ENCODE data around the gene DOK5.

DOK5 gene

DNA sequence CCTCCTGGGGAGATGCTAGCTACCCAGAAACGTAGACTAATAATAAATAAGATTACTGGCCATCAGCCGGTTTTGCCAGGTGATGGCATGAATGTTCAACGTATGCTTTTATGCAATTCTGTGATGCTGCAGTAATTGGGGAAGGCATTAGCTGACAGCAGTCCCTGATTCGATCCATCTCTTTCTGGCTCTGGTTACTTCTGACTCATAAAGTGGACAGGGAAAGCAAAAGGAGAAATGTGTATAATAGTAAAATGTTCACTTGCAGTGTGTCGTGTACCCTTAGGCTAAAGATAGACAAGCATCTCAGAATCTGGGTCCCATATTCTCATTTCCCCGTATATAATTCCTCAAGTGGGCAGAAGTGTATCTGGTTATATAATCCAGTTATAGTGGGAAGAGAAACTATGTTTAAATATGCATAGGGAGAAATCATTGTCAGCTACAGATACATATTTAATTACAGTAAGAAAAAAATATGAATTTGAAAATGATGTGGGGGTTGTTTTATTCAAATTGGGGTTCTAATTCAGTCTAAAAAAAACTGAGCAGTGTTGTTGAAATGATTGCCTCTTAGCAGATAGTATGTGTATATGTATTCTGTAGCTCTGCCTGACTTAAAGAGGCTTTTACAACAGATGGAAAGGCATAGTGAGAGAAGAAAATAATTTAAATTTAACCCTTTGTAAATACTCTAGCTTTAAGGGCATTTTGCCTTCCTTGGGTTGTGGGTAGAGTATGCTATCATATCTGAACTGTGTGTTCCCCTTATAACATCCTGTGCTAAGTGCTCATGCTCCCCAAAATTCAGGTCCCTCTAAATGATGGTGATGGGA is 40.6 kb downstream of the DOK5 start:
- DNase-seq: no peak

DNA sequence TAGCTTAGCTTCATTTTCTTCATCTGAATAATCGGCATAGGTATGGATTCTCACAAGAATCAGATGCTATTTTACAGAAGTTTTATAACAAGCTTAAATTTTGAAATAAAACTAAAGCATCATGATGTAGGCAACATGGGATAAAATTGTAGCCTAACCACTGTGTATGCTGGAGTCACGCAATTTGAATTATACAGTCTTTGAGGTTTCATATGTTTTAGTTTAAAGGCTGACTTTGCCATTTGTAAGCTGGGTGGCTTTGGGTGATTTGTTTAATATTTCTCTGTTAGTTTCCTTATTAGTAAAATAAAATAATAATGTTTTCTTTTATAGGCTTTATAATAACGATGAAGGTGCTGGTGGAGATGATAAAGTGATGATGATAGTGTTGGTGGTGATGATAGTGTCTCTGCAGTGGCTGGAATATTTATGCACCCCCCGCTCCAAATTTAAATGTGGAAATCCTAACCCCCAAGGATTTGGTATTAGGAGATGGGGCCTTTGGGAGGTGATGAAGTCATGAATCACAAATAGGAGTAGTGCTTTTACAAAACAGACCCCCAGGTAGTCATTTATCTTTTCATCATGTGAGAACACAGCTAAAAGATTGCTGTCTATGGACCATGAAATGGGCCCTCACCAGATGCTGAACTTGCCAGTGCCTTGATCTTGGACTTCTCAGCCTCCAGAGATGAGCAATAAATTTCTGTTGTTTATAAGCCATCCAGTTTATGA is 42.0 kb downstream of the DOK5 start:
- DNase-seq: no peak

DNA sequence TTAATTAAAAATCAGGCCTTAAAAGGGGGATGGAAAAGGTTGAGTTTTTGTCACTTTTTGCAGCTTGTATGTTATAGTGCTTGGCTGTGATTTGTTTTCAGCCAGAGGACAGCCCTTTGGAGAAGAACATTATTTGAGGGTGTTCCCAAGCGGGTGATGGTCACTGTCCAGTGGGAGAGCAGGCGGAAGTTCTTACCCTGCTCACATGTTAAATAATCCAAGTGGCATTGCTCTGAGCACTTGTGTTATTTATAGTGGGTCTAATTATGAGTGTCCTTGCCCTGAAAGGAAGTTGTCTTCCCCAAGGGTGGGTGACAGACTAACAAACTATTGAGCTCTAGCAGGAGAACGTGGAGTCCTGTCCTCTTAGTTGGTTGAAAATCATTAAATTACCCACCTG is 49.5 kb downstream of the DOK5 start:
- no peak for DNase-seq

DNA sequence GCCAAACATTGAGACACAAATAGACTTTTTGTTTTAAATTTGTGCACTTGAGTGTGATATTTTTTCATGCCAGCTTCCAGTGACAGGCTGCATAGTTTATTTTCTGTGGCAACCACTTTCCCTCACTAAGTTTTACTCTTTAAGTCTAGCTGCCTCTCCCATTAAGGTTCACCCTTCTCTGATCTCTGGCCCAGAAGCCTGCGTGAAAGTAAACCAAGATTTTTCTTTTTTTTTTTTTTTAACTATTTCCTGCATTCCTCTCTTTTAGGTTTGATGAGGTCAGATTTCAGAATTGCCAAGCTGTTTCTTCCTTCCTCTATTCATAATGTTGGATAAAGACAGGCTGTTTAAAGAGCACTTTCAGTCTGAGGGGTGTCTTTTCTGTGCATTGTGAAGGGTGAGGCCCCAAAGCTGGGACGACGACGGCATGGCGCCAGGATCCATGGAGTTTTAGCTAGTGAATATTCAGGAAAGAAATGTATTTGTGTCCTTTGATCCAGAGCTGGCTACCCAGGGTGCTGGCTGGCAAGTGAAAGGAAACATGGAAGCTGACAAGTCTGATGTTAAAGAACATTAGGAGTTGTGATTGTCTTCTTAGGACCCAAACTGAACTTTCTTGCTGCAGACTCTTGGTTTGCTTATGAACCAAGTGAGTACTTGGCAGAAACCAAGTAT is 50.7 kb downstream of the DOK5 start:
- no peak for DNase-seq

DNA sequence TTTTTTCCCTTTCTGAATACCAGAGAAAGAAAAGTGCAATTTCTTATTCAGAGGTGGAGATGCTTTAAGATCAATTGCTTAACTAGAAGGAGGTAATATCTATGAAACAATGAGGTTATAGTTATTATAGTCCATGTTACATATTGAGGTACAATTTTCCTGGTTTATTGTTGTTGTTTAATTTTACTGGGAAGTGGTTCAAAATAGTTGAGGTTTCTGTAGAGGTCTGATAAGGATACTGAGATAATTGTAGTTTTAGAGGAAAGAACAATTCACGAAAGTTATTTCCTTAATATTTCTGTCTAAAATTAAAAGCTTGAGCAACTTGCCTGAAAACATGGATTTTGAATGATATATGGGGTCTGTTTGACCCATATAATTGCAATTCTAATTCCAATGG is 51.4 kb downstream of the DOK5 start:
- no peak for DNase-seq

DNA sequence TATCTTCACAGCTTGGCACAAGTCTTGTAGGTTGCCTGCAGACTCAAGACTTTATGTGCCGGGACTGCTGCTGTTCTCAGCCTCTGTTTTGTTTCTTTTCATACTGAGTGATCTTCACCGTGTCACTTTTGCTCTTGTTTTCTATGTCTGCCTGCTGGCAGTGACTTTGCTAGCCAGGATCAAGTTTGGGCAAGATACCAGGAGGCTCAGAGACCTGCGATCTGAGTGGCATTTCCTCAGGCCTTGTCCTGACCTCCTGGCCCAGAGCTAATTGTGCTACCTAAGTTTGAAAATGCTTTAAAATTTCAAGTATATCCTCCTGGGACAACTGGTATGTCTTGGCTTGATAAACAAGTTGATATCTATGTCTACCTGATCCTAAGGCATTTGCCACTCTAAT is 57.2 kb downstream of the DOK5 start:
- DNase-seq: no peak

DNA sequence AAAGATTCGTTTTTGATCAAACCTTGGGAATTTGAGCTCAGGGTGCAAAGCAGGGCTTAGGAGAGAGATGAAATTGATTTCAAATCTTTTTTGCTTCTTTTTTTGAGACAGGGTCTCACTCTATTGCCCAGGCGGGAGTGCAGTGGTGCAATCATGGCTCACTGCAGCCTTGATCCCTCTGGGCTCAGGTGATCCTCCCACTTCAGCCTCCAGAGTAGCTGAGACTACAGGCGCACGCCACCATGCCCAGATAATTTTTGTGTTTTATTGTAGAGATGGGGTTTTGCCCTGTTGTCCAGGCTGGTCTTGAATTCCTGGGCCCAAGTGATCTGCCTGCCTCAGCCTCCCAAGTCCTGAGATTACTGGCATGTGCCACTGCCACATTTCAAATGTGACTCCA is 58.7 kb downstream of the DOK5 start:
- DNase-seq: no peak

DNA sequence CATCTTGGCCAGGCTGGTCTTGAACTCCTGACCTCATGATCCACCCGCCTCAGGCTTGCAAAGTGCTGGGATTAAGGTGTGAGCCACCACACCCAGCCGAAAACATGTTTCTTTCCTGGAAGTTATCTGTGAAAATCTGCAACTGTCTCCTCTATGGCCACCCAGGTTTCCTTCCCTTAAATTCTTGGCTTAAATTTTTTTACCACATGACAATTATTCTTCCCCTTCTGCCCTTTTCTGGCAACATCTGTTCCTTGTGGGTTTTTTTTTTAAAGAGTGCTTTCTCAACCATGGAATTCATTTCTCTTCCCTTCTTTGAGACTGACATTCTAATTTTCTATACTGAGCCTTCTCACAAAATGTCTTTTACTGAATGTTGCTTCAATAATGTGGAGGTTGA is 59.6 kb downstream of the DOK5 start:
- DNase-seq: no peak

DNA sequence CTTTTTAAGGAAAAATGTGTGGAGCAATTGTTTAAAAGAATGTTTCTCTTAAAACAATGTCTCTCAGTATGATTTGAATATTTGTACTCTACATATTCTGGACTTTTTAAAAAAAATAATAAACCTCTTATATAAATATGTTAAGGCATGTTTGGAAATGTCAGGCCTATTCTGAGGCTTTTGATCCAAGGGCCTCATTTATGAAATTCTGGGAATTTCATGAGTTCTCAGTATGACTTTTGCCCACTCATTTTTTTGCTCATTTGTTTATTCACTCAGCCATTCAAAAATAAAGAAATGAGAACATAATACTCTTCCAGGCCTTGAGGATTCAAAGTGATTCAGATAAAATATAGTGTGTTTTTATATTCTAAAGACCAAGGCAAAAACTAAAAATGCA is 60.4 kb downstream of the DOK5 start:
- no peak for DNase-seq

DNA sequence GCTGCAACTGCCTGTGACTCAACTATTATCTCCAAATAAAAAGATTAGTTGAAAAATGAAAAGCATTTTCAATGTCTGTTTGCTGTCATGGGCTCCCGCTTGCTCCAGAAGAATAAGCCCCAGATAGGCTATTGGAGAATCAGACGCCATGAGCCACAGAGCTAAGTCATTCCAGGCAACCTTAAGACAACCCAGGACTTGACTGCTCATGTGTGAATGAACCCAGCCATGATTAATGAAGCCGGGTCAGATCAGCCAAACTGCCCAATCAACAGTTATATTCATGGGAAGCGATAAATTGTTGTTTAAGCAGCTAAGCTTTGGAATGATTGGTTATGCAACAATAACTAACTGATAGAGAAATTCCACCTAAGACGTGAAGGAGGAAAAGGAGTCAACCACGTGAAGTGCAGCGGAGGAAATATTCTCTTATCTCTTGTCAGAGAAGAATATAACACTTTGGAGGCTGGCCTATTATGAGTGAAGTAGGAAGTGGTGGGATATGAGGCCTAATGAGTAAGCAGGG is 64.2 kb downstream of the DOK5 start:
- no peak for DNase-seq

DNA sequence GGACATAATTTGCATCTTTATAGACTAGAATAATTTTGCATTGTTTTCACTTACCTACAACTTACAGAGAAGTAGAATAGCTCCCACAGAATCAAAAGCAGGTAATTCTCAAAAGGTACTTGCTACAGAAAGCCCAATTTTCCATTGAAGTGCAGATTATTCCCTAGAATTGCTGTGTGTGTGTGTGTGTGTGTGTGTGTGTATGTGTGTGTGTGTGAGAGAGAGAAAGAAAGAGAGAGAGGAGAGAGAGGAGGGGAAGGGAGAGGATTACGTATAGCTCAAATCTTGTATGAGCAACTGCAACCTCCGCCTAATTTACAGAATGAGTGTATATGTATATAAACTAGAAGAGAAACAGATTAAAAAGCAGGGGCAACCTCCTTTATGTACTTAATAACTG is 68.0 kb downstream of the DOK5 start:
- DNase-seq: no peak

DNA sequence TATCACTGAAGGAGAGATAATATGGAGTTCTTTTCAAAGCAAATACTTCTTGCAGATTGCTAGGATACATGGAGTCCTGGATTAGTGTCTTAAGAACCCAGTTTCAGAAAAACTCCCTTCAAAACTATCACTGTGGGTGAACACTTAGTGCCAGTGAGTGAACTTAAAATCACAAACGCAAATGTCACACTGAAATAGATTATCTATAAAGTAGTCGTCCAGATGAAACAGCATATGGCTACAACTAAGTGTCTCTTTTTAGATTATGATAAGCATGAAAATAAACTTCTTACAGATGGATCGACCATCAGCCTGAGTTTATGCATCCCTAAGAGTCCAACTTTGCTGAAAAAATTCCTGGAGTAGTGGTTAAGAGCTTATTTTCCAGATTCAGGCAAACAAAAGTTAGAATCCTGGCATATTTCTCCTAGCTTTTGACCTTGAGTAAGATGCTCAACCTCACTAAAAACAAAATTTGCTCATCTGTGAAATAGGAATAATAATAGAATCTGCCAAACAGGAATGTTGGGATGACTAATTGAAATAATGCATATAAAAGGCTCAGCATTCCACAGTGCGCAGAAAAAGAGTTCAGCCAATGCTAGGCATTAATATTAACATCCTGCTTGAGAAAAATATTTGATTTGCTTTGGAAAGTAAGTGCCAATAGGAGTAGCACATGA is 70.4 kb downstream of the DOK5 start:
- no peak for DNase-seq

DNA sequence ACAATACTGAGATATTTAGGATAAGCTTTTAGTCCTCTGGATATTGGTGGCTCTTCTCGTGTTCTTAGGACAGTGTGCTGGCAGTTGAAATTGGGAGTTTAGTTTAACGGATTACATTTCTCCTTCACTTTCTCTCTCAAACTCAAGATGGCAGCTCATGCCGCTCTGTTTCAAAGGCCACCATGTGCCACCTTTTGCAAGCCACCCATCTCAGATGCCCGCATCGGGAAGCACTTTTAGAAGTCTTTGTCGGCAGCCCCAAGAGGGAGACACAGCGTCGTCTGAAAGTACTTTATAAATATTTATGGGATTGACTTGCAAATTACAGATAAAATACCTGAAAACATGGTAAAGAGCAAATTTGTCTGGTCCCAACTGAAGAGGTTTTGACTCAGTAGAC is 73.5 kb downstream of the DOK5 start:
- no peak for DNase-seq

DNA sequence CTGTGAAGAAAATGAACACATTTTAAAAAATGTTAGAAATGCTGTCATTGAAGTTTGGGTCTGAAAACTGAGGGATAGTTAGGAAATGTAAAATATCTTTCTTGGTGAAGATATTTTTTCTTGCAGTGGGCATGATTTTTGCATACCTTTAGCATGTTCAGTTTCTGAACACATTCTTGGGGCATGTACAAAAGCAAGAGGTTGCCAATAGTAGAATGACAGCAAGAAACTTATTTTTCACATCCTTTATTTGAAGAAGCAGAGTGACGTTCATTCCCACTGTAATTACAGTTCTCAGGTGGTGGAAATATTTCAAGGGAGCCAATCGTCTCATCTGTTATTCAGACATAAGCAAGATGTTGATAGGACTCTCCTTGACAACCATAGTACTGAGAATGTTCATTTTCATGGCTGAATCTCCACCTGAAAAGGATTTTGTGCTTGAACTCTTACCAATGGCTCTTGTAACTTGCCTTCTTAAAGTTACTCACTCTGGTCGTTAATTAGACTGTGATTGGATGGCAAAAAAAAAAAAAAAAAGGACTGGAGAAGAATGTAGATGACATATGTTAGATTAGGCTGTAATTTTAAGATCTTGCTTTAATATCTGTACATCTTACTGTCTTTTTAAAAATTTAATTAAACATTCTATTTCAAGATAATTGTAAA is 74.4 kb downstream of the DOK5 start:
- DNase-seq: no peak

DNA sequence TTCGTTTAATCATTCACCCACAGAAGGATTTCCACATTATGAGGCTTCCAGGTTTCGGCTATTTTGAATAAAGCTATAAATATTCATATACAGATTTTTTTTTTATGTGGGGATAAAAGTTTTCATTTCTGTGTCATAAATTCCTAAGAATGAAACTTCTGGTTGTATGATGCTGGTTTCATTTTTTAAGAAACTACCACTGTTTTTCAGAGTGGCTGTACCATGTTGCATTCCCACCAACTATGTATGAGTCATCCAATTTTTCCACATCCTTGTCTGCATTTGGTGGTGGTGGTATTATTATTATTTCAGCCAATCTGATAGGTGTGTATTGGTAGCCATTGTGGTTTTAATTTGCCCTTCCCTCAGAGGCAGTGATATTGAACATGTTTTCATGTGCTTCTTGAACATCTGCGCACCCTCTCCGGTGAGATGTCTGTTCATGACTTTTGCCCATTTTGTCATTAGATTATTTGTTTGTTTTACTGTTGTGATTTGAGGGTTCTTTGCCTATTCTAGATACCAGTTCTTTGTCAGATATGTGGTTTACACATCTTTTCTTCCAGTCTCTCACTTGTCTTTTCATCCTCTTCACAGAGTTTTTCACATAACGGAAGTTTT is 75.5 kb downstream of the DOK5 start:
- DNase-seq: no peak

DNA sequence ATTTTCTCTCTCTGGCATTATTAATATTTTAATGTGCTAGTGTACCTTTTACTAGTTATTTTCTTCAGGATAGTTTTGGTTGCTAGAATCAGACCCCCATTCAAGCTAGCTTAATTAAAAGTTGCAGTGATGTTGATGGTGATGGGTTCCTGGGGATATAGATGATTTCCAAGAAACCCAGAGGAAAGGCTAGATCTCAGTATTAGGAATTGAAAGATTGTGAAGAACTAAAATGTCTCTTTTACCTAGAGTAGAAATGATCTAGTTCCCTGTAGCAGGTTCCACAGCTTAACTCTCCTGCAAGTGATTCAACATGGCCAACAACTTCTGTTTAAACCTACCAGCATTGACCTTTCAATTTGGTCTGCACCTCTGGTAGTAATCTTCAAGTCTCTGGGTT is 78.6 kb downstream of the DOK5 start:
- no peak for DNase-seq

DNA sequence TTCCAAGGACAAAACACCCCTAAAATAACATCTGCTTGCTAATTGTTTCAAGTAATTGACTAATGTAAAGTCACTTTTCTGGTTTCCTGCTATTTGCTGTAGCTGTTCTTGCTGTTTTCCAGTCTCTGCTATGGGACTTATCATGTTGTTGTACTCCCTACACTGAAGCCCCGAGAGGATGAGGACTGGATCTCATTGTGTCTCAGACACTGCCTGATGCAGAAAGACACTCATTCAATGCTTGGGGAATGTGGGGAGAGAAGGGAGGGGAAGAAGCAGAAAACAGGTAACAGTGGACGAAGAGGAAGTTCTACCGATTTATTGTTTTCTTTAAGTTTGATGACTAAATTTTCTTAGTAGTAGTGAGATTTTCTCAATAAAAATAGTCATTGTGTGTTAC is 79.8 kb downstream of the DOK5 start:
- no peak for DNase-seq

DNA sequence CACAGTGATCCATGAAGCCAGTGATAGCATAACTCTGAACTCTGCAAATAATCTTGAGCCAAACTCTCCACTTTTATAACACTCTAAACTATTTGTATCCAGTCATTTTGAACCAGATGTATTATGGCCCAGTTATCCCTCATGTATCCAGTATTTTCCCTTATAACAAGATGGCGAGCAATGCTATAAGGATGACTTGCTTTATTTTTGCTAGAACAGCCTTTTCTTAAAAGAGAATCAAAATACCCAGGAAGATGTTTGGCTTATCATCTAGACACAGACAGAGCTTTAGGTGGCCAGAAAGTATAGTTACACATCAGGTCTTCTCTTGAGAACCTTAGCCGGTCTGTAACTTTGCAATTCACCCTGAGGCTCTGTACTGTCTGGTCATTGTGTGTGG is 81.0 kb downstream of the DOK5 start:
- DNase-seq: no peak

DNA sequence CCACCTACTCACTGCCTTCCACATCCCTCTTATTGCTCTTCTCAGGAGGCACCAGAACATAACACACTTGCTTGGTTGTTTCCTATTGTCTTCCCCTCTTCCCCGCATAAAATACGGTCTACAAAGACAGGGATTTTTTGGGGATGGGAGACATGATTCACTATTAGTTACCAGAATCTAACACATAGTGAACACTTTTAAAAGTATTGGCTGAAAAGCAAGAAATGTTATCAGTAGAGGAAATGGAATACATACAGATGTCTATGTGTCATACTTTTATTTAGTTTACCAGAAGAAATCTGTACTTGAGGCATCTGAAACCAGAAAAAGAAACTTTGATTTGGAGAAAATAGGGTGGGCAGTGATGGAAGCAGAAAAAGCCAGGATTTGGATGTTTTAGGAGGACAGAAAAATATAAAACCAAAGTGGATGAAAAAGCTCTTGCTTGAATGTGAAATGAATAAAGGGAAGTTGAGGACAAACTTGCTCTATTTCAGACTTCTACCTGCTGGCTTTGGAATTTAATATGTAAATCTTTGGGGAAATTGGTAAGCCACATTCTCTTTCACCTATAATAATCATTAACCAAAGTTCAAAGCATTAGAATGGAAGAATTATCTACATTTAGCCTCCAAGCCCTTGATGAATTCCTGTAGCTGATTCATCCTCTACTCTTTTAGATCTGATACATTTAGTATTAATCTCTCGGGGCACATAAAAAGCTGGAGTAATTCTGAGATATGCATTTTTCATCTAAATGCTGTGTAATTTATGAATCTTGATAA is 82.6 kb downstream of the DOK5 start:
- DNase-seq: no peak

DNA sequence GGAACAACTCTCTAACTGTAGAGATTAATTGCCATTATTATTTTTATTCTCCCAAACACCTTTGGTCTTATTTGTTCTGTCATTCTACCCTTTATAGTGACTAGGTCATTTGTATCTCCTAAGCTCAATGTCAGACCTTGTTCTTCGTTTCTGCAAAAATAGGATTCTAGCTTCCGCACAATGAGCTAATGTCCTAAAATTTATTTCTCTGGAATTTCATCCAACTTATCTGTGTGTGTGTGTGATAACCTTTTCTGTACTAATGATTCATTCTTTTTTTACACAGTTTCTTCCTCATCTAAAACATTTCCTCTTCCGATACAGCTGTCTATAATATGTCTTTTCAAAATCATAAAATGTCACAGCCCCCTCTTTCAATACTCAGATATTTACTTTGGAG is 84.5 kb downstream of the DOK5 start:
- no peak for DNase-seq

DNA sequence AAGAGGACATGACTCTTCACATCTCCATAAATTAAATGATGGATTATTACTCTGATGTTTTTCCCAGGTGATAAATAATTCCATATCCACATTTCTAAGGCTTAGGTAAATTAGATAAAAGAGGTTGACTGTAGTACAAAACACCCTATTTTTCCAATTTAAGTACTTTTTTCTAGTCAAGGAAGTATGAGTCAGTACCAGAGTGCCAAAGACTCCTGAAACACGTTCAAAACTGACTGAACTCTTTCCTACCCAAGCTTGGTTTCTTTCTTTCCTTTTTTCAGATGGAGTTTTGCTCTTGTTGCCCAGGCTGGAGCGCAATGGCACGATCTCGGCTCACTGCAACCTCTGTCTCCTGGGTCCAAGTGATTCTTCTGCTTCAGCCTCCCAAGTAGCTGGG is 85.0 kb downstream of the DOK5 start:
- DNase-seq: no peak

Data from CD4-positive, alpha-beta T cell treated with Interleukin-21 for 1 hour (primary cell).